Progenitor cell of endocrine pancreas (in vitro differentiated cells): ENCODE measurements around the gene LGSN. TPM values are rescaled to one million over a fixed set of nuclear protein-coding genes. Genes with fewer than 3 reads are reported as not detected.
A peak's percentile ranks its signal among the peaks of the same experiment; 100 is the strongest.

ENCODE experiments used
- DNase-seq: peaks from one replicate; pipeline ENCODE4 v3.0.0; 2021; ENCODE audit warnings: low spot score; ENCODE audit not compliant: unreplicated experiment
- H3K27ac Mint-ChIP-seq: 2 replicates; pipeline ENCODE4 v1.8.0; 2021; ENCODE audit warnings: mild to moderate bottlenecking, moderate library complexity, mixed read lengths
- H3K27me3 Mint-ChIP-seq: 2 replicates; pipeline ENCODE4 v1.8.0; 2021; ENCODE audit warnings: mixed read lengths
- H3K36me3 Mint-ChIP-seq: 2 replicates; pipeline ENCODE4 v1.8.0; 2022; ENCODE audit warnings: mixed read lengths; ENCODE audit not compliant: insufficient read depth
- H3K4me1 Mint-ChIP-seq: 2 replicates; pipeline ENCODE4 v1.8.0; 2021; ENCODE audit warnings: low read depth, mixed read lengths
- H3K4me3 Mint-ChIP-seq: 2 replicates; pipeline ENCODE4 v1.8.0; 2021; ENCODE audit warnings: low read depth, mild to moderate bottlenecking, moderate library complexity, mixed read lengths
- H3K9me3 Mint-ChIP-seq: 2 replicates; pipeline ENCODE4 v1.8.0; 2021; ENCODE audit warnings: low read depth, mixed read lengths
- CTCF ChIP-seq: fragments of 200-600 bp; sonication (generic); IDR thresholded peaks from one replicate; pipeline ENCODE4 v1.5.0; 2021; ENCODE audit warnings: antibody characterized with exemption, mild to moderate bottlenecking; ENCODE audit not compliant: unreplicated experiment
- total RNA-seq: library from RNA; stranded (reverse); gene quantifications from 2 replicates; pipeline ENCODE4 v1.2.1, GENCODE V29; 2021

LGSN gene
- total RNA-seq, 1 donor from 2014 or later: not detected

GRCh38 chr6:63272397-63272796, 47.4 kb downstream of the LGSN start:
- Mint-ChIP-seq H3K36me3 (peaks cover 2% of the 10 kb centered on the region), H3K27ac (no peak overlapping the region), H3K4me1 (no peaks in the 10 kb centered on the region), H3K9me3 (peaks cover 3% of the 10 kb centered on the region), H3K4me3 (no peak overlapping the region), H3K27me3 (peaks cover 3% of the 10 kb centered on the region)
- peak; percentile 80 for TF ChIP-seq CTCF
- no peak for DNase-seq

- Mint-ChIP-seq H3K27me3 (peaks cover 3% of the 10 kb centered on the region), H3K27ac (no peak overlapping the region), H3K9me3 (peaks cover 2% of the 10 kb centered on the region), H3K4me1 (no peaks in the 10 kb centered on the region), H3K4me3 (no peak overlapping the region), H3K36me3 (peaks cover 1% of the 10 kb centered on the region)
- no peak for TF ChIP-seq CTCF
- no peak for DNase-seq
Measured at GRCh38 chr6:63269470-63269869, 50.3 kb downstream of the LGSN start.

GRCh38 chr6:63268574-63268973, 51.2 kb downstream of the LGSN start:
- DNase-seq: no peak
- no peak overlapping the region for H3K4me3 Mint-ChIP-seq
- no peaks in the 10 kb centered on the region for H3K9me3 Mint-ChIP-seq
- no peak overlapping the region for H3K27ac Mint-ChIP-seq
- no peak for TF ChIP-seq CTCF
- H3K27me3 Mint-ChIP-seq: peaks cover 3% of the 10 kb centered on the region
- H3K4me1 Mint-ChIP-seq: peaks cover 3% of the 10 kb centered on the region
- H3K36me3 Mint-ChIP-seq: no peaks in the 10 kb centered on the region

- no peak for TF ChIP-seq CTCF
- Mint-ChIP-seq H3K27me3 (peaks cover 3% of the 10 kb centered on the region), H3K27ac (no peak overlapping the region), H3K36me3 (no peaks in the 10 kb centered on the region), H3K9me3 (no peaks in the 10 kb centered on the region), H3K4me1 (peaks cover 8% of the 10 kb centered on the region), H3K4me3 (no peak overlapping the region)
- DNase-seq: no peak
Measured at GRCh38 chr6:63267828-63268227, 52.0 kb downstream of the LGSN start.

- Mint-ChIP-seq H3K4me3 (no peak overlapping the region), H3K27me3 (peaks cover 3% of the 10 kb centered on the region), H3K27ac (no peak overlapping the region), H3K4me1 (peaks cover 9% of the 10 kb centered on the region), H3K36me3 (no peaks in the 10 kb centered on the region), H3K9me3 (no peaks in the 10 kb centered on the region)
- DNase-seq: no peak
- TF ChIP-seq CTCF: no peak
Measured at GRCh38 chr6:63267046-63267445, 52.7 kb downstream of the LGSN start.
